HUES6 (cell line): Measurements from ENCODE around the gene TEP1.
A peak's percentile ranks its signal among the peaks of the same experiment; 100 is the strongest.

Experiments
- H3K27ac ChIP-seq: 2 replicates; pipeline ENCODE4 v1.7.0; 2013; ENCODE audit warnings: low read depth, mild to moderate bottlenecking, low read length, inconsistent platforms
- H3K27me3 ChIP-seq: 2 replicates; pipeline ENCODE4 v1.6.1; 2013; ENCODE audit warnings: low read length; ENCODE audit not compliant: control insufficient read depth, insufficient read depth
- H3K36me3 ChIP-seq: 2 replicates; pipeline ENCODE4 v1.6.1; 2013; ENCODE audit warnings: low read length; ENCODE audit not compliant: control insufficient read depth, insufficient read depth
- H3K4me1 ChIP-seq: 2 replicates; pipeline ENCODE4 v1.6.1; 2013; ENCODE audit warnings: low read length; ENCODE audit not compliant: control insufficient read depth, insufficient read depth
- H3K4me3 ChIP-seq: 2 replicates; pipeline ENCODE4 v1.5.1; 2013; ENCODE audit warnings: low read depth, low read length
- H3K9ac ChIP-seq: one replicate; pipeline ENCODE4 v1.6.1; 2013; ENCODE audit warnings: mild to moderate bottlenecking, low read length
- H3K9me3 ChIP-seq: 2 replicates; pipeline ENCODE4 v1.6.1; 2013; ENCODE audit warnings: low read depth, low read length; ENCODE audit not compliant: control insufficient read depth, insufficient read depth

TEP1 gene

GRCh38 chr14:20384886-20385285 lies 28.4 kb downstream of the TEP1 start:
- Histone ChIP-seq H3K4me3 (no peak overlapping the region), H3K36me3 (peaks cover 91% of the 10 kb centered on the region), H3K9me3 (no peaks in the 10 kb centered on the region), H3K9ac (no peak overlapping the region), H3K27ac (no peak overlapping the region), H3K4me1 (peaks cover 11% of the 10 kb centered on the region; the same call in 1 of the 2 replicates), H3K27me3 (no peaks in the 10 kb centered on the region)

DNA sequence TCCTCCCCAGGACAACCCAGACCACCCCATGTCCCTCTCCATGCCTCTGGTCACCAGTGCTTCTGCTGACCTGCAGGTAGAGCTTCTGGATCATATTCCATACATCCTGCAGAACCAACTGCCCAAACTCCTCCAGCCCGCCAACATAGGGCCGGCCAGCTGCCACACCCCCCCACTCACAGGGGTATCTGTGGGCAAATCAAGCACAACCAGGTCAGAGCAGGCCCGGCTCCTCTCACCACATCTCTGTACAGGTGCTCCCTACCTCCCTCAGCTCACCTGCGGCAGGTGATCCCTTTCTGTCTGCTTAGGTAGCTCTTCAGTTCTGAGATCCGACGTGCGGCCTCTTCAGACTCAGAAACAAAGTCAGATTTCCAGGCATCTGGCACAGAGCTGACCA lies 29.0 kb downstream of the TEP1 start:
- Histone ChIP-seq H3K27me3 (no peaks in the 10 kb centered on the region), H3K4me1 (peaks cover 11% of the 10 kb centered on the region; the same call in 1 of the 2 replicates), H3K27ac (no peak overlapping the region), H3K9me3 (no peaks in the 10 kb centered on the region), H3K9ac (no peak overlapping the region), H3K4me3 (no peak overlapping the region), H3K36me3 (peaks cover 91% of the 10 kb centered on the region)

DNA sequence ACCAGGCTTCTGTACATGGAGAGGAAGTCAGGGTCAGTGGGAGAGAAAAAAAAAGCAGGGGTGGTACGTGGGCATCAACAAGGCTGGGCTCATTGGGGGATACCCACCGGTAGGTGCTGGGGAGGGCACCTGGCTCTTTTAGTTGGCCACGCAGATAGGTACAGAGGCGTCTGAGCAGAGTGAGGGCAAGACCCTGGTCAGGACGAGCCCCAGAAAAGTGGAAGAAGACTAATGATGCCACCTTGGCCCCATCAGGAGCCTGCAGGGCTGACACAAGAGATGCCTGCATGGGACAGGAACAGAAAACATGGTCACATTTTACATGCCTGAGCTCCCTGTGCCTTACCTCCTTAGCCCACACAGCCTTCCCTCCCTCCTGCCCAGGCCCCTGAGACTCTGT lies 29.7 kb downstream of the TEP1 start:
- H3K9me3 ChIP-seq = no peaks in the 10 kb centered on the region
- peaks cover 93% of the 10 kb centered on the region for H3K36me3 ChIP-seq
- no peak overlapping the region for H3K9ac ChIP-seq

DNA sequence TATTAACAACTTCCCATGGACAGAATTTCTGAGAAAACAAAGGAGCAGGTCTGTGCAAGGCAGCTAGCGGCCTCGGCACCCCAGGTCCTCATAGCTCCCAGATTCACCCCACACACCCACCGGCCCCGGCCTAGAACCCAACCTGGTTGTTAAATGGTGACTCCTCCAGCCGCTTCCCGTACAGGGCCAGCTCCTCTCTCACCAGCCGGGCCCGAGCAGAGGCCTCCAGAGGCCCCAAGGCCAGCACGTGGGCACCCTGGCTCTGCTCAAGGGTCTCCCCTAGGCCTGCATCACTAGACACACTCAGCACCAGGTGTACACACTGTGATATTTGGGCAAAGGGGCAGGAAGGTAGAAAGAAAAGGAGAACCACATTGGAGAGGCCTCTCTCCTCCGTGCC lies 30.3 kb downstream of the TEP1 start:
- peaks cover 94% of the 10 kb centered on the region for H3K36me3 ChIP-seq
- H3K9me3 ChIP-seq = no peaks in the 10 kb centered on the region
- no peaks in the 10 kb centered on the region for H3K27me3 ChIP-seq
- H3K4me3 ChIP-seq = no peak overlapping the region
- H3K27ac ChIP-seq = no peak overlapping the region
- H3K4me1 ChIP-seq = peaks cover 4% of the 10 kb centered on the region; the same call in 1 of the 2 replicates
- H3K9ac ChIP-seq = no peak overlapping the region

More for the DNA sequence above, 29.7 kb downstream of the TEP1 start:
- Histone ChIP-seq H3K27me3 (no peaks in the 10 kb centered on the region), H3K27ac (no peak overlapping the region), H3K4me1 (peaks cover 10% of the 10 kb centered on the region; the same call in 1 of the 2 replicates), H3K4me3 (no peak overlapping the region)

- H3K9ac ChIP-seq = no peak overlapping the region
- peaks cover 94% of the 10 kb centered on the region for H3K36me3 ChIP-seq
- no peak overlapping the region for H3K27ac ChIP-seq
- H3K4me1 ChIP-seq = no peaks in the 10 kb centered on the region; the same call in 1 of the 2 replicates
- no peak overlapping the region for H3K4me3 ChIP-seq
- H3K9me3 ChIP-seq = no peaks in the 10 kb centered on the region
- no peaks in the 10 kb centered on the region for H3K27me3 ChIP-seq
Observed at GRCh38 chr14:20382526-20382925, 30.8 kb downstream of the TEP1 start.

- H3K4me1 ChIP-seq = no peaks in the 10 kb centered on the region
- H3K9ac ChIP-seq = no peak overlapping the region
- H3K4me3 ChIP-seq = no peak overlapping the region
- H3K36me3 ChIP-seq = peaks cover 97% of the 10 kb centered on the region
- no peaks in the 10 kb centered on the region for H3K27me3 ChIP-seq
- H3K27ac ChIP-seq = no peak overlapping the region
- no peaks in the 10 kb centered on the region for H3K9me3 ChIP-seq
Observed at GRCh38 chr14:20381341-20381740, 32.0 kb downstream of the TEP1 start.

DNA sequence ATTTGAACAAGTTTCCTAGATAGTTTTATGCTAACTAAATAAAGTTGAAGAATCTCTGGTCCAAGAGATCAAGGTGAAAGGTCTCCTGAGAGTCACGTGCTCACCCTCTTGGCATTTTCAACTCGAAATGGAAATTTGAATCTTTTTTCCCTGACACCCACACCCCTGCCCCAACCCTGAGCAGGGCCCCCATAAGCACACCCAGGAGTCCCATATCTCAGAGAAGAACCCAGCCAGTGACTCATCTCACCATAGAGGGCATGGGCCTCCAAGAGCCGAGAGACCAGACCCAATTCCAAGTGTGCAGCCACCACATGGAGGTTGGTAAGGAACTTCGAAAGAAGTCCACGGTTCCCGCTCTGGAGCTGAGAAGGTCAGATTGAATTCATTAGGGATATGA lies 32.6 kb downstream of the TEP1 start:
- Histone ChIP-seq H3K4me1 (no peaks in the 10 kb centered on the region), H3K27me3 (no peaks in the 10 kb centered on the region), H3K36me3 (peaks cover 97% of the 10 kb centered on the region), H3K9me3 (no peaks in the 10 kb centered on the region), H3K9ac (no peak overlapping the region), H3K4me3 (no peak overlapping the region), H3K27ac (no peak overlapping the region)

DNA sequence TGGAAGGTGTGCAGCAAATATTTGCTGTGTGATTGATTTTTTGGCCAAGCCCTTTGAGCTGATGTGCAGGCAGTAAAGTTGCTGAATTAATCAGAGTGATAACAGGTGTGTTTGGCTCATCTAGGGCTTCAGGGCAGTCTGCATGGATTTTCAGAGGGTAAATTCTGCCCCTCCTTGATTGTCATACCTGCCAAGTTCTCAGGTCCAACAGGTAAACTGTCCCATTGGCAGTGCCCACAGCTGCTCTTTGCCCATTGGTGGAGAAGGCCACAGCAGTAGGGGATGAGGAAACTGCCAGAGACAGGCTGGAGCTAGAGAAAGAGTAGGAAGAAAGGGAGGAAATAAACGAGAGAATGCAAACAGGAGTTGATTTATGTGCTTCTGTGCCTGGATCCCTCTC lies 33.6 kb downstream of the TEP1 start:
- Histone ChIP-seq H3K4me3 (no peak overlapping the region), H3K9me3 (no peaks in the 10 kb centered on the region), H3K9ac (no peak overlapping the region), H3K27ac (no peak overlapping the region), H3K4me1 (no peaks in the 10 kb centered on the region), H3K36me3 (peaks cover 96% of the 10 kb centered on the region), H3K27me3 (no peaks in the 10 kb centered on the region)

DNA sequence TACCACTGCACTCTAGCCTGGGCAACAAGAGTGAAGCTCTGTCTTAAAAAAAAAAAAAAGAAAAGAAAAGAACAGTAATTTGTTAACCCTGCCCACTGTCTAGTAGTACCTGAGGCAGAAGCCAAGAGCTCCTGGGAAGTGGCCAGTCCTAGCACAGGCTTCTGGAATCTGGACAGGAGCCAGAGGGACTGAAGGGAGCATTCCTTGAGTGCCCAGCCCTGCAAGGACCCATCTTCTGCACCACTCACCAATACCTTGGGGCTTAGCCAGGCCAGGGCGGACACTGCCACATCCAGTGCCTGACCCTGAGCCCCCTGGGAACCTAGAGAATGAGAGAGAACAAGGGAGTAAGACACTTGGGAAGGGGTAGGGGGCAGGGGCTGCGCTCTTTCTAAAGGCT lies 36.1 kb downstream of the TEP1 start:
- Histone ChIP-seq H3K4me3 (no peak overlapping the region), H3K9ac (no peak overlapping the region), H3K36me3 (peaks cover 95% of the 10 kb centered on the region), H3K9me3 (no peaks in the 10 kb centered on the region), H3K27ac (no peak overlapping the region), H3K4me1 (no peaks in the 10 kb centered on the region), H3K27me3 (no peaks in the 10 kb centered on the region)

DNA sequence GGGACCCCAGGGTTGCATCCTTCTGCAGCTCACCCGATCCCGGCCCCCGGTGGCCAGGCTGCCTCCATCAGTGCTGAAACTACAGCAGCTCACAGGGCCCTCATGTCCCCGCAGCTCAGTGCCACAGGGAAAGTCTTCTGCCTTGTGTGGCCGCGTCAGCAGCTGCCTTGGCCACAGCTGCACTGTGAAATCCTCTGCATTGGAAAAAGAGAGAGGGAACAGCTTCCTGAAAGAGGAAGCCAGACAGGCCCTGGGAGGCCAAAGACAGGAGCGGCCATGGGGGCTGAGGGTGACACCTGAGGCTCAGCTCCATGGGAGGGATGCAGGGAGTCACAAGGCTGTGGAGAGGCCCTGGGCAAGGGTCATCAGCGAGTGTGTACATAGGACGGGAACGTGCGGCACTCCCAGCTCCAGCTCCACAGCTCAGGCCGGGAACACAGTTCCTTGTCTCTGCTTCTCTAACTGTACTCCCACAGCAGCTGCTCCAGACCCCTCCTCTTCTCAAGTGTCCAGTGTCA lies 37.2 kb downstream of the TEP1 start:
- no peak overlapping the region for H3K4me3 ChIP-seq
- no peak overlapping the region for H3K27ac ChIP-seq
- H3K9me3 ChIP-seq = no peaks in the 10 kb centered on the region
- H3K36me3 ChIP-seq = peaks cover 95% of the 10 kb centered on the region
- H3K27me3 ChIP-seq = no peaks in the 10 kb centered on the region
- no peaks in the 10 kb centered on the region for H3K4me1 ChIP-seq
- no peak overlapping the region for H3K9ac ChIP-seq

DNA sequence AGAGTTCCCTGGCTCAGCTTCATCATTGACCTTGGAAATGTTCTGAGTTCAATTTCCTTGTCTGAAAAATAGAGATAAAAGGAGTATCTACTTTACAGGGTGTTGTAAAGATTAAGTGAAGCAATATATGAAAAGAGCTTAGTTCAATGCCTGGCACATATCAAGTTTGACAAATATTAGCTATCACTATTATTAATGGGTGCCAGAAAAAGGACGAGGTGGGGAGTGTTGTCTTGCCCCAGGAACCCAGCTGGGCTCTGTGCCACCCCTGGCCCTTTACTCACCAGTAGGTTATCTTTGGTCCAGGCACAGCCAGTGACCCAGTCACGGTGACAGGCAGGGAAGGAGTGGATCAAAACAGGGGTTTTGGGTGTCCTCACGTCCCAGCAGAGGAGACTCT lies 37.8 kb downstream of the TEP1 start:
- Histone ChIP-seq H3K27ac (no peak overlapping the region), H3K4me3 (no peak overlapping the region), H3K9ac (no peak overlapping the region), H3K36me3 (peaks cover 96% of the 10 kb centered on the region), H3K9me3 (no peaks in the 10 kb centered on the region), H3K4me1 (no peaks in the 10 kb centered on the region), H3K27me3 (no peaks in the 10 kb centered on the region)

GRCh38 chr14:20372796-20373195 lies 40.5 kb downstream of the TEP1 start:
- H3K9ac ChIP-seq = peak overlapping the region; percentile 10
- no peaks in the 10 kb centered on the region for H3K9me3 ChIP-seq
- peaks cover 91% of the 10 kb centered on the region for H3K36me3 ChIP-seq

More at GRCh38 chr14:20372796-20373195, 40.5 kb downstream of the TEP1 start:
- no peak overlapping the region for H3K4me3 ChIP-seq
- no peaks in the 10 kb centered on the region for H3K4me1 ChIP-seq
- H3K27ac ChIP-seq = no peak overlapping the region
- H3K27me3 ChIP-seq = no peaks in the 10 kb centered on the region
